NK-92 treated with Interleukin-12 subunit alpha and Interleukin-12 subunit beta, amount 100 ng/mL, for 24 hours (cell line): Measurements from ENCODE around the gene ALOXE3.
A peak's percentile ranks its signal among the peaks of the same experiment; 100 is the strongest.

Source experiments
- DNase-seq: peaks from one replicate; lab custom pipeline; 2025; lab: John Stamatoyannopoulos, UW

ALOXE3 gene

DNA sequence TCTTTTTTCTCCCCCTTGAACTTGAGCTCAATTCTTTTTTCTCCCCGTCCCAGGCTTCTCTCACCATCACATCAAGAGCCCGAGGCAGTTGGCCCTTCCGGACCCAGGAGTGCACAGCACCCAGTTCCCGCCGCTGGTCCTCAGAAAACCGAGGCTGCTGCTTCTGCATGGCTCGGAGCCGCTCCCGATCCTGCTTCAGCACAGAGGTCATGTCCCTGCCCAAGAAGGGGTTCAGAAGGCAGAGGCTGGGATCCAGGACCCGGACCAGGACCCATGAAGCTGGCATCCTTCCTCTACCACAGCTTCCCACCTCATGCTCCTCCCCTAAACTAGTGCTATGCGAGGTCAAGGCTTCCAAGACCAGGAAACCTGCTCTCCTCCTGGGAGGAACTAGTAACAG is 23.4 kb upstream of the ALOXE3 start:
- no peak for DNase-seq

DNA sequence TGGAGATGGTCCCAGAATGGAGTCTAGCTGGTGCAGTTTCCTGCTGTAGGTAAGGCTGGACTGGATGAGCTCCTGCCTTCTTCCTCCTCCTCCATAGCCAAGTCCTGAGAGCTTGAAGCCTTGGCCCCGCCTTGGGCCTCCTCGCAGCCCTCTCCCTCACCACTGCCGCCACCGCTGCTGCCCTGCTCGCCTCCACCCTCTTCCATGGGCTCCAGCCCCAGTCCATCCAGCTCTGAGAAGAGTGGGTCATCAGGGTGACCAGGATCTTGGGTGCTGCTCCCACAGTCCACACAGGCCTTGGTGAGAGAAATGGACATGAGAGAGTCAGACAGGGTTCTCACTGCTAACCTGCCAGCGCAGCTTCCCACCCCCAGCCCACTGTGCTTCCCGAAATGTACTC is 22.7 kb upstream of the ALOXE3 start:
- no peak for DNase-seq

DNA sequence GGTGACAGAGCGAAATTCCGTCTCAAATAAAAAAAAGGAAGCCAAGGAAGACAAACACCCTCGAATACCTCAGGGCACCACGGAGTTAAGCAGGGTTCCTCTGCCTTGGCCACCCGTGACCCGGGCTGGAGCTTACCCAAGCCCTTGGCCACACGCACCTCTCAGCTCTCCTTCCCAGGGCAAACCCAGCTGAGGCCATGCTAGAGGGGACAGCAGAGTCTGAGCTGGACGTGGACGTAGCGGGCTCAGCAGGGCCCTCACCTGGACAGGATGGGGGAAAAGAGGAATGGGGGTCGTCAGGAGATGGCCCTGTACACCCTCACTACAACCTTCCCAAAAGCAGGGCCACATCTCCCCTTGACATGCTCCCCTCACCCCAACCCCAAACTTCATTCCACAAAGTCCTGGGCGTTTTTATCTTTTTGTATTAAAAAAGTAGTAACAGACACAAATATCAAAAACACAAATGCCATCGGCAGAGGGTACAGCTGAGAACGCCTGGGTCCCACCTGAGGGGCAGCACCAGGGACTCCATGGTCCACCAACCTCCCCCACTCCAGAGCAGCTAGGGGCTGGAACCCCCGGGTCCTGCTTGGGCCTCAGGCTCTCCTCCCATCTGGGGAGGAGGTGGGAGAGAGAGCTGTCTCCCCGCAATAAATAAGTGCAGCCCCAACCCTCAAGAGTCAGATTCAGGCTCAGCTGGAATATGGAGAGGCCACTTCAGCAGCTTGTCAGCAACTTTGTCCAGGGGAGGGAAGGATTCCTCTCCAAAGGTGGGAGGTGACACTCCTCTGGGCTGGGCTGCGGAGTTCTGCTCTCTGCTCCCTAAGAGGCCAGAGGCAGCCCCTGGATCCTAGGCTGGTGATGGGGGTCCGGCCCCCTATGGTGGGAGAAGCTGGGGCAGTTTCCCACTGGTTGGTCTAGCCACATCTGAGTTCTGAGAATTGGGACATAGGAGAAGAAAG is 22.0 kb upstream of the ALOXE3 start:
- no peak for DNase-seq

DNA sequence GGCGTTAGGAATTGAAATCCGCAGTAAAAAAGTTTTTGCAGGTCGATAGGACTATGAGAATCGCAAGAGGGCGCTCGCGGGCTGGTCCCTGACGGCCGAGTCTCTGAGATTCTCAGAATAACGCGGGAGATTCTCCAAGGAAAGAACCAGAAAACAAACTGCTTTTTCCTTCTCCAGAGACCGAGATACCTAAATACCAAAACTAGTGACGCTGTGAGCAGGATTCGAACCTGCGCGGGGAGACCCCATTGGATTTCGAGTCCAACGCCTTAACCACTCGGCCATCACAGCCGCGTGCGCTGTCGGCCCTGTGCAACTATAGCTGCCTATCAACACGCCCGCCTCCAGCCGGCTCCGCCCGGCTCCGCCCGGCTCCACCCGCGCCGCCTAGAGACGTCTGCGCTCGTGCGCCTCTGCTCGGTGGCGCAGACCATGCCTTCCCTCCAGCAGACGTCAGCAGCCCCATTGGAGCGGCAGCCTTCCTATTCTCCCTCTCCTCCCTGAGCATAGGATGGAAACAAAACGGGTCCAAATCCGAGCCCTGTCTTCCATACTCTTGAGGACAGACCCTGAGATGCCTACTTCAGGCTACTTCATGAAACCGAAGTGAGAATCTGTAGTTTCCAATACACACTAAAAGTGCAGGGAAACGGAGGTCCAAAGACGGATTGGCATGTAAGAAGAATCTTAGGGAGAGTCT is 20.5 kb upstream of the ALOXE3 start:
- peak; percentile 77 for DNase-seq

DNA sequence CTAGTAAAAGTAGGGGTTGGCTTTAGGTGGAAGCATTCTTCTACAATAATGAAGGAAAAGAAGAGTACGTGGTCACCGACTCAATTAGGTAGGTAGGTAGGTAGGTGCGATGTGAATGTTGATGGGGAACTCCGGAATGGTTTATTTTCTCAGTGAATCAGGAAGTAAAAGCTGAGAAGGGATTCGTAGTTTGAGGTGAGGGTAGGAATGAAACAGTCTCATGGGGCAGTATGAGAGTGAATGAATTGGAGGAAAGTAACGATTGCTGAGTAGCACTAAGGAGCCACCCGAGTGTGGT is 20.0 kb upstream of the ALOXE3 start:
- no peak for DNase-seq

DNA sequence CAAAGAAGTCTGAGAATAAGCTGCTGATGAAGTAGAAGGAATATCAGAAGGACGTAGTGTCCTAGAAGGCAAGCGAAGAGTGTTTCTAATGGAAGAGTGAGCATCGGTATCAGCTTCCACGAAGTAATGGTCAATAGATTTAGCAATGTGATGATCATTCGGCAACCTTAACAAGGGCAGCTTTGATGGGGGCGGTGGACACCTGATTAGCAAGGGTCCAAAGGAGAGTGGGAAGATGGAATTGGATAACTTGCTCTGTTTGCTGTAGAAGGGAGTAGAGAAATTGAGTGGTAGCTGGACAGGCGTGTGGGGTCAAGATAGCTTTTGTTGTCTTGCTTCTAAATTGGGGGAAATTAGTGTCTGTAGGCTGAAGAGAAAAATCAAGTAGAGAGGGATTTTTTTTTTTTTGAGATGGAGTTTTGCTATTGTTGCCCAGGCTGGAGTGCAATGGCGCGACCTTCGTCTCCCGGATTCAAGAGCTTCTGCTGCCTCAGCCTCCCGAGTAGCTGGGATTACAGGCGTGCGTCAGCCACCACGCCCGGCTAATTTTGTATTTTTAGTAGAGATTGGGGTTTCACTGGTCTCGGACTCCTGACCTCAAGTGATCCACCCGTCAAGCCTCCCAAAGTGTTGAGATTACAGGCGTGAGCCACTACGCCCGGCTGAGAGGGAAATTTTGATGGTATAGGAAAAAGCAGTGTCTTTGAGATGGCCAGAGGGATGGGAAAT is 19.5 kb upstream of the ALOXE3 start:
- DNase-seq: no peak

DNA sequence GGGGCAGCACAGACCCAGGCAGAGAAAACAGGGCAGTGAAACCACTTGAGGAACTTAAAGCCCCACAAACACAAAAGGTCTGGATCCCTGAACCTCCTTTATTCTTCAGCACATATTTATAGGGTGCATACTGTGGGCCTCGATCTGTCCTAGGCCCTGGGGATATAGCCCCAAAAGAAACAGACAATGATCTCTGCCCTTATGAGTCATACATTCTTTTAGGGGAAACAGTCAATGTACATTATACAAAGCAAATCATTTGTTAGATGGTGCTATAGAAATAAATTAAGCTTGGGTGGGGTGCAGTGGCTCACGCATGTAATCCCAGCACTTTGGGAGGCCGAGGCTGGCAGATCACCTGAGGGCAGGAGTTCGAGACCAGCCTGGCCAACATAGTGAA is 15.6 kb upstream of the ALOXE3 start:
- no peak for DNase-seq

DNA sequence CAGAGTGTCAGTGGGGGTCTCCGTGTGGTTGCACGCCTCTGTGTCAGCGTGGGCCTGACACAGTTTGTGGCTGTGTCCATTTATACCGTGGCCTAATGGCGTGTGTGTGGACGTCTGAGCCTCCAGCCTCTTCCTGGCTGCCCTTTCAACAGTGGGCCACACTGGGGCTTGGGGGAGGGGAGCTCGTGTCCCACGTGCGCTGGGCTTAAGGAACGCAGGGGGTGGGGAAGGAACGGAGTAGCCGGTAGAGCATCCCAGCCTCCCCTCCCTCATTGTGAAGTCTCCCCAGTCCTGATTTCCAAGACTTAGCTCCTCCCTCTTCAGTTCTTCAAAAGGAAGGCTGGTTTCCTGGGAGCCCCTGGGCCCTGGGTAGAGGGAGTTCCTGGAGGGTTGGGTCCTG is 15.1 kb upstream of the ALOXE3 start:
- DNase-seq: no peak

DNA sequence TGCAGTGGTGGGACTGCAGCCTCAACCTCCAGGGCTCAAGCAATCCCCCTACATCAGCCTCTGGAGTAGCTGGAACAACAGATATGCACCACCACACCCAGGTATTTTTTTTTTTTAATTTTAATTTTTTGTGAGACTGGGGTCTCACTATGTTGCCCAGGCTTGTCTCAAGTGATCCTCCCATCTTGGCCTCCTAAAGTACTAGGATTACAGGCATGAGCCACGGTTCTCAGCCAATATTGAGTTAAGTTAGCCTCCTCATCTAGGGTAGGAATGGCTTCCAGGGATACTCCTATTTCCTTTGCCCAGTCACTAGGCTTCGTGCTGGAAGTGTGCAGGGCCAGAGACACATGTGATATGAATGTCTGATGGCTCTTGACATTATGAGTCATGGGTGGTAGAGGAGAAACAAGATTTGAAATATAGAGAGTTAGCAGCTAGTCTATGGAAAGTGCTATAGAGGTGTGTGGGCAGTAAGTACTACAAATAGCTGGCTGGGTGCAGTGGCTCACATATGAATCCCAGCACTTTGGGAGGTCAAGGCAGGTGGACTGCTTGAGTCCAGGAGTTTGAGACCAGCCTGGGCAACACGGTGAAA is 13.6 kb upstream of the ALOXE3 start:
- DNase-seq: no peak

DNA sequence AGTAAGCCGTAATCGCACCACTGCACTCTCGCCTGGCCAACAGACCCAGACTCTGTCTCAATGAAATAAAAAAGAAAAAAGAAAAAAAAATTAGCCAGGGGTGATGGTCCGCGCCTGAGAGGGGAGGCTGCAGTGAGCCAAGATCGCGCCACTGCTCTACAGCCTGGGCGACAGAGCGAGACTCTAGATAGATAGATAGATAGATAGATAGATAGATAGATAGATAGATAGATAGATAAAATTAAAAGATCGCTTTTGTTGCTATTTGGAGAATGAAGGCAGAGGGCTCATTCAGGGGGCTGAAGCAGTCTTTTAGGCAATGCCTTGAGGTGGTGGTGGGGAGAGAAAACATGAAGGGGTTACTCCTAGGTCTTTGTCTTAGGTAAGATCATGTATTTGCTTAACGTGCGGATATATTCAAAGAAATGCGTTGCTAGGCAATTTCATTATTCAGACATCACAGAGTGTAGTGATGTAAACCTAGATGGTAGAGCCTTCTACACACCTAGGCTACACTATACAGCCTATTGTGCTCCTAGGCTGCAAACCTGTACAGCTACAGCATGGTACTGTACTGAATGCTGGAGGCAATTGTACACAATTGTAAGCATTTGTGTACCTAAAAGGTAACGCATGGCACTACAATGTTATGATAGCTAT is 9.9 kb upstream of the ALOXE3 start:
- no peak for DNase-seq

DNA sequence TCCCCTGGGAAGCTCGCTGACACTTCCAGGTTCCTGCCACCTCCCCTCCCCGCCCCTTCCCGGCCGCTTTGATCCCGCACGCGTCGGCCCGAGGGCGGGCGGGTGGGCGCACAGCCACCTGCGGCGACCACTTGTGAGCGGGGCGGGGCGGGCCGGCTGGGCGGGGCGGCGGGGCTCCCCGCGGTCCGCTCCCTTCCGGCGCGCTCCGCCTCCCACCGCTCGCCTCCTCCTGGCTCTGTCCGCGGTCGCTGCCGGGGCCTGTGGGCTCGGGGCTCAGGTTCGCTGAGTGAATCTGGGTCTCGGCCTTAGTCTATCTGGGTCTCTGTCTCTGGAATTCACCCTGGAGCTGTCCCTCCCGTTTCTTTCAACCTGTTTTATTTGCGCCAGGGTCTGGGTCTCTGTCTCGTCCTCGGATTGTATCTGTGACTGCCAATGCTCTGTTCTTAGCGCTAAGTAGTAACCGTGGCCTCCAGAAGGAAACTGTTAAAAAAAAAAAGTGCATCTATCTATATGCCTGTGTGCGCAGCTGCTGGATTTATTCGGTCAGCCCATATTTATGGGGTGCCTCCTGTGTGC is 8.3 kb upstream of the ALOXE3 start:
- DNase-seq: peak; percentile 23

DNA sequence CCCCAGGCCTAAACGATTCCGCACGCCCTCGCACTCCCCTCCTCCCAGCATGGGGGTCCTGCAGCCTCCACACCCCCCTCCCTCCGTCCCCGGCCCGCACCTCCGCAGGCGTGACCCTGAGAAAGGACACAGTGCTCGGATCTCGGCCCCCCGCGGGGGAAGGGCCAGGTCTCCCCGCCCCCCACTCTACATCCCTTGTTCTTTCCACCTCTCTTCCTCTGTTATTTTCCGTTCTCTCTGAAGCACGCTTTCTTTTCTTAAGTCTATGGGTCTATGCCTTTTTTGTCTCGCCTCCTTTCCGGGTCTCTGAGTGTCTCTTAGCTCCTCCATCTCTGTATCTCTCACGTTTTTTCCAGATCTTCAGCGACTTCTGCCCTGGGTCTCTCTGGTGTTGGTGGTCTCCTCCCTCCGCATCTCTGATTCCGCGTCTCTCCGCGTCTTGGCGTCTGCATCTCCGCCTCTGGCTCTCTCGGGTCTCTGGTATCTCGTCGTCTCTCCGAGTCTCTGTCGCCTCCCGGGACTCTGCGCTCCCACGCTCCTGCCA is 7.7 kb upstream of the ALOXE3 start:
- no peak for DNase-seq

DNA sequence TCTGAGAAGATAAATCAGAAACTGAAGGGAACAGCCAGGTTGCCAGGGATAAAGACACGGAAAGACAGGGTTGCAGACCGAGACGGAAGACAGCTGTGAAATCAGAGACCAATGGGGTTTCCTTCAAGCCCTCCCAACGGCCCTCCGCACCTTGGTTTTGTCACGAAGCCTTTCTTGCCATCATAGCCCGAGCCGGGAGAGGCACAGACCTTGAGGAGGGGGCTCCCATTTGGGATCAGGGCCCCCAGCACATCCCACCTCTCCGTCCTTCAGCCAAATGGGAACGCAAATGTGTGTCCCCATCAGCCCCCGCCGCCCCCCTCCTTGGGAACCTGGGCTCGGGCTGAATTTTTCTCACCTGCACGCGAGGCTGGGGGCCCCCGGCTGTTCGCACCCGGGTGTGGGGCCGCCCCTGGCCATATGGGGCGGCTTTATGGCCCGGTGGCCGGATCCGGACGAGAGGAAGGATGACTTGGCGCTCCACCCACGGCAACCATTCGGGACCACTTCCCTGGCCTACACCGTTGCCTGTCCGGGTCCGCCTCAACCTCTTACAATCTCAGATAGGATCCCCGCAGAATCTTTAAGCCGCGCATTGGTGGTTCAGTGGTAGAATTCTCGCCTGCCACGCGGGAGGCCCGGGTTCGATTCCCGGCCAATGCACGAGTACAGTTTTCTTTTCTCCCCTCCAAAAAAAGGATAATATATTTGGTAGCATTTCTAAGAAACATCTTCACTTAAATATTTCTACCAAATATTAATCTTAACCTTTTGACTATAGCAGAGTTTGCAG is 7.0 kb upstream of the ALOXE3 start:
- DNase-seq: peak; percentile 62

DNA sequence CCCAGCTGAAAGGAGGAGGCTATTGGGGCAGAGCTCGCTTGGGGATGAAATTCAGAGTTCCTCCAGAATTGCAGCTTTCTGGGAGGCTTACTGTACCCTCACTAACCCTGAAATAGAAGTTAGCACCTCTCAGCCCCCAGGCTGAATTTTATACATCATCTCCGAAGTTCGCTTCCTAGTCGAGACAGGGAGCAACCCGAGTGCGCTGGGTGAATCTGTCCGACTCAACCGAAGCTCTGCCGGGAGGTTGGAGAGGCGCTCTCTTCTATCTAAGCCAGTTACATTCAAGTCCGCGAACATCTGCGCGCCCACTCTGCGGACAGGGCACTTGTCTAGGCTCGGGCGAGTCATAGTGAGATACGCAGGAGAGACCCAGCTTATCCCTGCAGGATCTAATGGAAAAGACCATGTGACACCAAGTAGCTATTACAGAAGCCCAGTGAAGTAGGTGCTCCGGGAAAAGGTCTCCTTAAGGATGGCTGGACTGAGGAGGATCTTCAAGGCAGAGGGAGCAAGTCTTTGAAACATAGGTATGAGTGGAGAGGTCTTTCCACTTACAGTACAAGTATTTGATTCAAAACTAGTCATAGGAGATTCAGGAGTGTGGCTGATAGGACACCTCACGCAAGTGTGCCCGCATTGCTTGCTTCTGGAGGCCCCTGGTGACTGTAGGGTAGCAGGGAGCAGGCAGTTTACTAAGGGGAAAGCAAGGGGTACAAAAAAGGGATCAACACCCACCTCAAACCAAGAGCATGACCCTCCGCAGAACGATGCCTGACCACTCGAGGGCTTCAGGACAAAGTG is 6.2 kb upstream of the ALOXE3 start:
- DNase-seq: no peak

DNA sequence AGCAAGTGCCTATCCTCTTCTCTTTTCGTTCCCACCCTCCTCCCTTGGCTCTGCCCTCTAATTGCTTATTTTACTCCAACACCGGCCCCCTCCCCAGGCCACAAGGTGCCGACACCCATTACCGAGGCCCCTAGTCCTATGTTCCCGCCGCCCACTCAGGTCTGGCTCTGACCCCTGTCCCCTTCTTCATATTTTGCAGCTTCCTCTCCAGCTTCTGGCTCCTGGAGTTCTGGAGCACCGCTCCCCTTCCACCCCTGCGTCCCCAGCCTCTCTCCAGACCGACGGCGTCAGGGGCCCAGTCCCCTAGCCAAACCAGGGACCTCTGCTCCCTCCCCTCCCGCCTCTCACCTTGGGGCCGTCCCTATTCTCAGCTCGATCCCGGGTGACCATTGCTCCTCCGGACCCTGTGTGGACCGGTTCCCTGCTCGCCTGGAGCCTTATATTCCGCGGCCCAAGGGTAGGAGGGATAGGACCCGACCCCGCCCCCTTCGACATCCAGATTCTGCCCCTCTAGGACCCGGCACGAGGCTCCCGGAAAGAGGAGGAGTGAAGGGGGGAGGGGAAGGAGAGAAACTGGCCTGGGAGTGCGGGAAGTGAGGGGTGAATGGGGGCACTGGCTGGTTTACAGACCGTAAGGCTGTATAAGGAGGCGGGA is 5.5 kb upstream of the ALOXE3 start, which contains the start of gene HES7:
TSS of gene HES7 (minus strand) at position 412 of the 655 bp plus-strand sequence. CDS start at position 390, 22 bp downstream.
- DNase-seq: no peak

DNA sequence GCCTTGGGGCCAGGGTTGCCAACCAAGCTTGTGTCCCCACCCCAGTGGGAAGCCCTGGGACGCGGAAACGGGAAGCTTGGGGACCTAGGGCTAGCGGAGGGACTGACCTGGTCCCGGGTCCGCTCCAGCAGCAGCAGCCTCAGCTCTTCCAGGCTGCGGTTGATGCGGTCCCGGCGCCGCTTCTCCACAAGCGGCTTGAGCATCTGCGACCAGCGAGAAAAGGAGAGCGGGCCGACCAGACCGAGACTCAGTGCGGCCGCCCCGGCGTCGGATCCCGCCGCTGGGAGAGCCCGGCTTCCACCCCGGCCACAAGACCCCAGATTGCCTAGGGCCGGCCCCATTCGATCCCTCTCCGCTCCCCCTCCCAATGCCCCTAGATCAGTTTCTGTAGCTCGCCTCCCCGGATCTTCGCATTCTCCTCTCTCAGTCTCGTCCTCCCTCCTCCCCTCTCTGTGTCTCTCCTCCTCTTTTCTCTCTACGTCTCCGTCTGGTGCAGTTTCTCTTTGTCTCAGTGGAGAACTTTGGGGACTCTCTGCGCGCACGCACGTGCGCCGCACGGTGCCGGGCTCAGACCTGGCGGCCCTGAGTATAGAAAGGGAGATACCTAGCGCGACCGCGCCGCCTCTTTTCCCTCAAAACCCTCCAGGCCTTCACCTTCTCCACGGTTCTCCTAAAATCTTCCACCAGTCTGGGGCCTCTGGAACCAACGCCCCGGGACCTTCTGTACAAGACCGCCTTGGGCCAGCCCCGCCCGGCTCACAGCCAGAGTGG is 4.8 kb upstream of the ALOXE3 start:
- DNase-seq: no peak

DNA sequence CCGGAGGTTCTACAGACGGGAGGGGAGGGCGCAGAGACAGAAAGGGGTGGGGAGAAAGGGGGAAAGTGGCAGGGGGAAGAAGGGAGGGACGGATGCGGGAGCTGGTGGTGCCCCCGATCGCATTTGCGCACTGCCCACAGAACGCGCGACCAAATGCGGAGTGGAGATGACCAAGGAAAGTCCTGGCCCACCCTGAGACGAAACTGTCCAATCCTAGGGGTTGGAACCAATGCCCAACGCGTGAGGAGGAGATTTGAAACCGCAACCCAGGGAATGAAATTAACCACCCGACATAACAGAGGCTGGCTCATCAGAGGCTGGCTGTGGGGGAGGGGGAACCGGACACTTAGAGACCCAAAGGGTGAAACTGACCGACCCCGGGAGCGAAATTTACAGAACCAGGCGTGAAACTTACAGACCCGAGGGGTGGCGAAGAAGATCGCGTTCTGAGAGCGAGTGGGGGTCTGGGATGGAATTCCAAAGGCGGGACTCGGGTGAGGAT is 4.2 kb upstream of the ALOXE3 start:
- DNase-seq: no peak
